HG03432 (cell line): ENCODE data around the gene PTH2R.

Source experiments
- ATAC-seq: cut with Tn5 transposase; IDR thresholded peaks from one replicate; pipeline ENCODE4 v1.9.1; 2021; ENCODE audit warnings: mild to moderate bottlenecking, moderate library complexity; ENCODE audit not compliant: unreplicated experiment

The PTH2R gene

DNA sequence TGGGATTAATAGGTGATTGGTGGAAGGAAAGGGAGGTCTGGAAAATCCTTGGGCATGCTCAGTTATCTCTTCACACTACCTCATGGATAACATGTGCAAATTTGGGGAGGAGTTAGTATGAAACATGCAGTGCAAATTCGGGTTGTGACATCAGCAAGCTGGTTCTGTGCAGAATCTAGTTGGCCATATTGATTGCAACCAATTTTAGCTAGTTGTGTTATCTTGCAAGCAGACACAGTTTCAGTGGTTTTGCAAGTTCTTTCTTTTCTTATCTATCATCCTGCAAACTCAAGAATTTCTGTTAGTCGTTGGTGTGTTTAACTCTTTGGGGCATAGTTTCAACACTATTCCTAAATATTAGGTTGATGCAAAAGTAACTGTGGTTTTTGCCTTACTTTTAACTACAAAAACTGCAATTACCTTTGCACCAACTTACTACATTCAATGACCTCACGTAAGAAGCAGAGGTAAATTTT is 135.4 kb downstream of the PTH2R start:
- peak; percentile 66 for ATAC-seq

DNA sequence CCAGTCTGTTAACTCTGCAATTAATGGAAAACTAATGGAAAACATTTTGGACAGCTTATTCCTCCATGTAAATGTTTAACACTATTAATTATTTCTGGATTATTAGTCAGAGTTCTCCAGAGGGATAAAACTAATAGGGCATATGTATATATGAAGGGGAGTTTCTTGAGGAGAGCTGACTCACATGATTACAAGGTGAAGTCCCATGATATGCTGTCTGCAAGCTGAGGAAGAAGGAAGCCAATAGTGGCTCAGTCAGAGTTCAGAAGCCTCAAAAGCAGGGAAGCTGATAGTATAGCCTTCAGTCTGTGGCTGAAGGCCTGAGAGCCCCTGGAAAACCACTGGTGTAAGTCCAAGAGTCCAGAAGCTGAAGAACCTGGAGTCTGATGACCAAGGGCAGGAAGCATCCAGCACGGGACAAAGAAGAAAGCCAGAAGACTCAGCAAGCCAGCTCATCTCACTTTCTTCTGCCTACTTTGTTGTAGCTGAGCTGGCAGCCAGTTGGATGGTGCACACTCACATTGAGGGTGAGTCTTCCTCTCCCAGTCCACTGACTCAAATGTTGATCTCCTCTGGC is 136.0 kb downstream of the PTH2R start:
- ATAC-seq, result peak; percentile 48
